Right cardiac atrium (tissue), 5 donors: ENCODE results near the gene EDA2R. TPM values are rescaled to one million over a fixed set of nuclear protein-coding genes. Genes with fewer than 3 reads are reported as not detected.
A peak's percentile ranks its signal among the peaks of the same experiment; 100 is the strongest.

Experiments used
- ATAC-seq, 2 donors: fragments of 200-7000 bp; cut with Tn5 transposase; one replicate each; pipeline versions ENCODE4 v1.8.0 to v1.9.1; 2020; ENCODE audit warnings: moderate library complexity in 2 of 2, mild to moderate bottlenecking in 1 of 2
- DNase-seq, 3 donors: peaks; one replicate each; pipeline ENCODE4 v3.0.0-alpha.2; 2020
- H3K27ac ChIP-seq: one replicate; pipeline ENCODE4 v1.5.1; 2013; ENCODE audit warnings: mild to moderate bottlenecking, low read length, control low read depth, moderate library complexity
- H3K27me3 ChIP-seq: one replicate; pipeline ENCODE4 v1.6.1; 2013; ENCODE audit not compliant: control insufficient read depth, insufficient read depth
- H3K4me1 ChIP-seq: one replicate; pipeline ENCODE4 v1.6.1; 2013; ENCODE audit warnings: low read length; ENCODE audit not compliant: control insufficient read depth, insufficient read depth
- H3K4me3 ChIP-seq: one replicate; pipeline ENCODE4 v1.5.1; 2013; ENCODE audit warnings: low read length, control low read depth
- H3K9me3 ChIP-seq: one replicate; pipeline ENCODE4 v1.6.1; 2013; ENCODE audit warnings: low read length; ENCODE audit not compliant: control insufficient read depth
- WGBS: extraction: QIAGEN DNeasy Blood & Tissue Kit; methylation state at CpG from one replicate; pipeline ENCODE4 v1.1.7; 2013; 5-methylcytosine and 5-hydroxymethylcytosine counted together
- intact Hi-C, 4 donors: fragments of 100-400 bp; cut with DNase I; formaldehyde crosslinking; loops; one replicate each; pipeline versions ENCODE4 v1.11.0 to v1.14.0; 2022 to 2023
- long read RNA-seq, 4 donors: library from polyadenylated mRNA; unstranded; transcript quantifications; one replicate each; pipeline ENCODE4 v2.0.0, GENCODE V29; 2020 to 2021
- polyA plus RNA-seq: library from polyadenylated mRNA; stranded (reverse); fragments of 200-250 nt; gene quantifications from one replicate; pipeline ENCODE4 v1.2.3, GENCODE V29; 2013
- total RNA-seq, 4 donors: library from RNA; stranded (reverse); fragmentation: NEBNext Ultra II Directional; extraction: Animal tissue kit (Norgen Biotek cat#: 25700); gene quantifications; one replicate each; pipeline ENCODE4 v1.2.1, GENCODE V29; 2021
- donor health status: healthy with polysubstance abuse.
- donor health status: DM: no; HTN: yes; CAD: no.
- donor health status: DM: no; HTN: no; CAD: no.
- donor health status: DM: no; HTN: yes; CAD: no; lungs with severe emphysema.
- donor health status: DM: yes; HTN: yes; CAD: no.

EDA2R gene
- total RNA-seq (1 to 10 TPM in 1 of 4 donors, under 1 TPM in 3; 0.43 to 1.5 (median 0.81) TPM), polyA plus RNA-seq (0.14 TPM)
- long read RNA-seq, donor 1 = 0 reads
- long read RNA-seq, donor 2 = 0 reads
- long read RNA-seq, donor 3, partial matches to known transcripts = 0 of 10 reads
- long read RNA-seq, donor 3, other reads (novel, unspliced or antisense) = 9 of 10 reads
- long read RNA-seq, donor 4, partial matches to known transcripts = 0 of 1 reads
- long read RNA-seq, donor 4, other reads (novel, unspliced or antisense) = 1 of 1 reads

- peak in 2 of 3 donors; percentile 18 to 46 for DNase-seq
- WGBS = 3% methylated on average over 32 of the region's 32 CpGs
- peak within 1 kb of the TSS; percentile 21 for H3K4me3 ChIP-seq
- no peak within 1 kb of the TSS for H3K27ac ChIP-seq
- ATAC-seq = peak; percentile 68 to 83
- no peaks in the 10 kb centered on the region for H3K9me3 ChIP-seq
- intact Hi-C loops = no loop called here
- no peaks in the 10 kb centered on the region for H3K27me3 ChIP-seq
- H3K4me1 ChIP-seq = no peaks in the 10 kb centered on the region
These were observed at the start of gene EDA2R for GRCh38 chrX:66638591-66639500. TSS of gene EDA2R (minus strand) at chrX:66639078. CDS start at chrX:66616020, 23,058 bp downstream.

GRCh38 chrX:66684196-66684595, 45.3 kb upstream of the EDA2R start:
- ATAC-seq (no peak), DNase-seq (no peak)
- Histone ChIP-seq H3K27me3 (no peaks in the 10 kb centered on the region), H3K4me3 (no peak overlapping the region), H3K4me1 (no peaks in the 10 kb centered on the region), H3K9me3 (no peaks in the 10 kb centered on the region), H3K27ac (no peak overlapping the region)
- WGBS = 46% methylated on average over 2 of the region's 2 CpGs
- intact Hi-C loops = no loop called here

DNA sequence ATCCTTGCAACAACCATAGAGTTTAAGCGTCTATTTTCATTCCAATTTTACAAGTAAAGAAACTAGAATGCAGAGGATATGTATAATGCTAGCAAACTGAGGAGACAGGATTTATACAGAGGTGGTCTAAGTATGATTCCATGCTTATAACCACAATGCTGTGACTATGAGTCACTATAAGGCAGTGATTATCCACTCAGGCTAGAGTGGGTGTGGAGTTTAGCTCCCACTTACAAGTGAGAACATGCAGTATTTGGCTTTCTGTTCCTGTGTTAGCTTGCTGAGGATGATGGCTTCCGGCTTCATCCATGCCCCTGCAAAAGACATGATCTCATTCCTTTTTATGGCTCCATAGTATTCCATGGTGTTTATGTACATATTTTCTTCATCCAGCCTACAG, 41.6 kb upstream of the EDA2R start:
- ATAC-seq = no peak
- DNase-seq = no peak
- no peak overlapping the region for H3K27ac ChIP-seq
- no peaks in the 10 kb centered on the region for H3K4me1 ChIP-seq
- no peaks in the 10 kb centered on the region for H3K9me3 ChIP-seq
- intact Hi-C loops = no loop called here
- no peak overlapping the region for H3K4me3 ChIP-seq
- WGBS = 85% methylated on average over 2 of the region's 2 CpGs
- no peaks in the 10 kb centered on the region for H3K27me3 ChIP-seq

DNA sequence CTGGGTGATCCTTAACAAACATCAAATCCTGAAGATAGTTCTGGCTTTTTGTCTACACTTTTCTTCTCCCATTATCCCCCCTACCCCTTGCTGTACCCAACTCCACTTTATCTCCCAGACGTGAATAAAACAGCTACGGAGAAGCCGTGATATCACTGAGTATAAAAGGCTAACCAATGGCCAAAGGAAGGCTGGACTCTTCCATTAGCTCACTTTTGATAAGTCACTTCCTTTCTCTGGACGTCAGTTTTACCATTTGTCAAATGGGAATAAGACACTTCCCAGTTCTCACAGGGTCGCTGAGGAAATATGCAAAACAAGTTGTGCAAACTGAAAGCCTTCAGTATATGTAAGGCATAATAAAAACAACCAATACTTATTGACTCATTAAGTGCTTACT, 38.6 kb upstream of the EDA2R start:
- 47% methylated on average over 5 of the region's 5 CpGs for WGBS
- no peak overlapping the region for H3K27ac ChIP-seq
- peak in 1 of 2 donors; percentile 65 for ATAC-seq
- intact Hi-C loops = no loop called here
- H3K9me3 ChIP-seq = no peaks in the 10 kb centered on the region
- H3K4me1 ChIP-seq = no peaks in the 10 kb centered on the region
- no peak for DNase-seq
- H3K27me3 ChIP-seq = no peaks in the 10 kb centered on the region
- H3K4me3 ChIP-seq = no peak overlapping the region

DNA sequence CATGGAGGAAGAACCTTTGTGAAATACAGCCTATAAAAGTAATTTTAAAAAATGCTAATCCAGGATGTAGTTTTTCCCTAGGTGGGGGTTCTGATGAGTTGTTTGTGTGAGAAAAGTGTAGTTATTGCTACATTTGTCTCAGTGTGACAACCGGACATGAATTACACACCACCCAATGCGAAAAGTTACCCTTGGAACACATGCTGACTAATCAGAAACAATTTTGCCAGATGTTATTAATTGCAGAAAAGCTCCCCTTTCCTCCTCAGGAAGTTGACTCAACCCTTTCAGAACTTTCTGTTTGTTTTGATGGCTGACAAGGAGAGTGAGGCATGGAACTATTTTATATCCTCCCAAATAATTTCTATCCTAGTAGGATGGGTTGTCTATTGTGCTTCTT, 38.1 kb upstream of the EDA2R start:
- no peaks in the 10 kb centered on the region for H3K9me3 ChIP-seq
- WGBS = 51% methylated on average over 2 of the region's 2 CpGs
- DNase-seq = no peak
- H3K27ac ChIP-seq = no peak overlapping the region
- no peak overlapping the region for H3K4me3 ChIP-seq
- H3K4me1 ChIP-seq = no peaks in the 10 kb centered on the region
- intact Hi-C loops = no loop called here
- peak in 1 of 2 donors; percentile 51 for ATAC-seq
- no peaks in the 10 kb centered on the region for H3K27me3 ChIP-seq

- Histone ChIP-seq H3K27me3 (no peaks in the 10 kb centered on the region), H3K27ac (no peak overlapping the region), H3K9me3 (no peaks in the 10 kb centered on the region), H3K4me1 (no peaks in the 10 kb centered on the region), H3K4me3 (no peak overlapping the region)
- intact Hi-C loops = no loop called here
- DNase-seq (no peak), ATAC-seq (no peak)
- 57% methylated on average over 1 of the region's 1 CpG for WGBS
These were observed 37.5 kb upstream of the EDA2R start for GRCh38 chrX:66676413-66676812.

- Histone ChIP-seq H3K9me3 (no peaks in the 10 kb centered on the region), H3K4me1 (no peaks in the 10 kb centered on the region), H3K27me3 (no peaks in the 10 kb centered on the region), H3K4me3 (no peak overlapping the region), H3K27ac (no peak overlapping the region)
- ATAC-seq (no peak), DNase-seq (no peak)
- intact Hi-C loops = no loop called here
- WGBS = 46% methylated on average over 1 of the region's 1 CpG
These were observed 36.7 kb upstream of the EDA2R start for GRCh38 chrX:66675541-66675940.

- DNase-seq (no peak), ATAC-seq (no peak)
- no peak overlapping the region for H3K4me3 ChIP-seq
- H3K27me3 ChIP-seq = no peaks in the 10 kb centered on the region
- intact Hi-C loops = no loop called here
- H3K4me1 ChIP-seq = no peaks in the 10 kb centered on the region
- H3K9me3 ChIP-seq = no peaks in the 10 kb centered on the region
- WGBS = 73% methylated on average over 2 of the region's 2 CpGs
- no peak overlapping the region for H3K27ac ChIP-seq
These were observed 35.6 kb upstream of the EDA2R start for GRCh38 chrX:66674506-66674905.

DNA sequence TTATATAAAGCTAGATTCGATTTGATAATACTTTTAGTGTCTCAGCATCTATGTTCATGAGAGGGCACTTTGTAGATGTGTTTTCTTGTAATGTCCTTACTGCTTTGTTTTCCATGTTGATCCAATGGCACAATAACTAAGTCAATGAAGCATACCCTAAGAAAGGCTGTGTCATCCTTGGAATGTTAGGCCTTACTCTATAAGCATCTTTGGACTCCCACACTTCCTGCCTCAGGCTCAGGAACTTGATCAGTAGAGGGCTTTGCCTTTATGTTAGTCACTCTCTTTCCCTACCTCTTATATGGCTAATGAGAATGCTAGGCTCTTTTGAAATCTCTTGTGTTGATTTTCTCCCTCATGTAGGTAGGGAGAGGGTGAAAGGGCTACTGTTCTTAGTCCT, 33.2 kb upstream of the EDA2R start:
- Histone ChIP-seq H3K27ac (no peak overlapping the region), H3K4me3 (no peak overlapping the region), H3K9me3 (no peaks in the 10 kb centered on the region), H3K4me1 (no peaks in the 10 kb centered on the region), H3K27me3 (no peaks in the 10 kb centered on the region)
- ATAC-seq (no peak), DNase-seq (no peak)
- intact Hi-C loops = no loop called here
- 80% methylated on average over 1 of the region's 1 CpG for WGBS

- no peak overlapping the region for H3K27ac ChIP-seq
- no peak overlapping the region for H3K4me3 ChIP-seq
- intact Hi-C loops = no loop called here
- DNase-seq (no peak), ATAC-seq (no peak)
- H3K4me1 ChIP-seq = no peaks in the 10 kb centered on the region
- no peaks in the 10 kb centered on the region for H3K9me3 ChIP-seq
- H3K27me3 ChIP-seq = no peaks in the 10 kb centered on the region
These were observed 15.5 kb upstream of the EDA2R start for GRCh38 chrX:66654411-66654810.

DNA sequence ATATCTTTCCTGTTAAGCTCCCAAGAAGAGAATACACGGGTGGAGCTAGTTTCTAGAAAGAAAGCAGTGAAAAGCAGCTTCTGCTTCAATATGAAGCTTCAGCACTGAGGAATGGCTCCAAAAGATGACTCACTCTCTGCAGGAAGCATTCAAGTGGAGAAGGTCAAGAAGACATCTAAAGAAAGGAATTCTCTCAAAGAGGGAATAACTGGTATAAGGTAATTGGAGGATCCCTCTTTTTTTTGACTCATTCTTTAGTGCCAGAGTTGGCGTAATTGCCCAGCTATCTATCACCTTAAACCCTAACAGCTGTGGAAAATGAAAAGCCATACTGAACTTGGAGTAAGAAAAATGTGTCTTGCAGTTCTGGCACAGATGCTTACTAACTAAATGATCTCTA, 3.5 kb downstream of the EDA2R start:
- no peaks in the 10 kb centered on the region for H3K9me3 ChIP-seq
- WGBS = 46% methylated on average over 2 of the region's 2 CpGs
- no peaks in the 10 kb centered on the region for H3K4me1 ChIP-seq
- no peak overlapping the region for H3K27ac ChIP-seq
- DNase-seq (no peak), ATAC-seq (peak in 1 of 2 donors; percentile 42)
- no peak overlapping the region for H3K4me3 ChIP-seq
- intact Hi-C loops = no loop called here
- H3K27me3 ChIP-seq = no peaks in the 10 kb centered on the region
